HEK293 (cell line): ENCODE data around the gene CDHR4.

ENCODE experiments used
- CTCF ChIA-PET: fragments of 350-600 bp; formaldehyde crosslinking; extraction: SDS; loops from one replicate; lab custom pipeline; 2021; ENCODE audit warnings: antibody characterized with exemption; lab: Yijun Ruan, JAX
- POLR2A ChIA-PET: fragments of 300-600 bp; formaldehyde crosslinking; extraction: SDS; loops from one replicate; lab custom pipeline; 2020; ENCODE audit warnings: antibody characterized with exemption, inconsistent platforms; lab: Yijun Ruan, JAX
- H3K27ac ChIP-seq: fragments of 200-500 bp; sonication (Bioruptor generic); 2 replicates; pipeline ENCODE4 v1.5.1; 2014; ENCODE audit warnings: low read depth, low read length, control low read depth, inconsistent platforms; ENCODE audit errors: extremely low read depth
- H3K36me3 ChIP-seq, 2 experiments: fragments of 200-500 bp in 1 of 2; sonication (Bioruptor generic) in 1 of 2; 1 replicate in 1 of 2; 2 replicates in 1 of 2; pipeline ENCODE4 v1.5.1; 2014 to 2017; ENCODE audit warnings: inconsistent platforms in 2 of 2, low read length in 2 of 2; ENCODE audit not compliant: control insufficient read depth in 2 of 2, insufficient read depth in 1 of 2
- H3K4me1 ChIP-seq: fragments of 200-500 bp; sonication (Bioruptor generic); 2 replicates; pipeline ENCODE4 v1.5.1; 2014; ENCODE audit warnings: mild to moderate bottlenecking, low read length, inconsistent platforms; ENCODE audit not compliant: control insufficient read depth, insufficient read depth
- H3K4me3 ChIP-seq: 2 replicates; pipeline ENCODE4 v1.5.1; 2011; ENCODE audit warnings: low read depth, mild to moderate bottlenecking, control low read depth, low read length, moderate library complexity
- H3K9me3 ChIP-seq: fragments of 200-500 bp; sonication (Bioruptor generic); 2 replicates; pipeline ENCODE4 v1.5.1; 2014; ENCODE audit warnings: low read depth, low read length, inconsistent platforms; ENCODE audit not compliant: control insufficient read depth, insufficient read depth
- KLF10 ChIP-seq: fragments of 450-650 bp; IDR thresholded peaks from 2 replicates; pipeline ENCODE4 v1.5.1; 2018; ENCODE audit warnings: missing biosample characterization, mild to moderate bottlenecking, missing genetic modification characterization
- SP3 ChIP-seq: fragments of 450-650 bp; formaldehyde crosslinking; IDR thresholded peaks from 2 replicates; pipeline ENCODE4 v1.5.1; 2016; ENCODE audit warnings: missing biosample characterization, missing genetic modification characterization
- YY1 ChIP-seq: fragments of 450-650 bp; formaldehyde crosslinking; IDR thresholded peaks from 2 replicates; pipeline ENCODE4 v1.5.1; 2018; ENCODE audit warnings: missing biosample characterization, missing genetic modification characterization
- YY2 ChIP-seq: fragments of 450-650 bp; formaldehyde crosslinking; IDR thresholded peaks from 2 replicates; pipeline ENCODE4 v1.5.1; 2016; ENCODE audit warnings: missing biosample characterization, missing genetic modification characterization
- ZBTB48 ChIP-seq: fragments of 450-650 bp; formaldehyde crosslinking; IDR thresholded peaks from 2 replicates; pipeline ENCODE4 v1.5.1; 2016; ENCODE audit warnings: missing biosample characterization, missing genetic modification characterization
- ZFHX2 ChIP-seq: fragments of 450-650 bp; formaldehyde crosslinking; conservative IDR thresholded peaks from 2 replicates; pipeline ENCODE4 v1.5.1; 2016; ENCODE audit warnings: missing biosample characterization, missing genetic modification characterization
- ZNF280C ChIP-seq: fragments of 450-650 bp; formaldehyde crosslinking; IDR thresholded peaks from 2 replicates; pipeline ENCODE4 v1.5.1; 2016; ENCODE audit warnings: missing biosample characterization, missing genetic modification characterization
- ZNF335 ChIP-seq: fragments of 450-650 bp; formaldehyde crosslinking; conservative IDR thresholded peaks from 2 replicates; pipeline ENCODE4 v1.5.1; 2016; ENCODE audit warnings: missing biosample characterization, missing genetic modification characterization
- ZNF37A ChIP-seq: fragments of 450-650 bp; IDR thresholded peaks from 2 replicates; pipeline ENCODE4 v1.5.1; 2018; ENCODE audit warnings: missing biosample characterization, missing genetic modification characterization
- ZNF423 ChIP-seq: fragments of 450-650 bp; formaldehyde crosslinking; IDR thresholded peaks from 2 replicates; pipeline ENCODE4 v1.5.1; 2016; ENCODE audit warnings: missing biosample characterization, missing genetic modification characterization
- ZNF449 ChIP-seq: fragments of 450-650 bp; formaldehyde crosslinking; IDR thresholded peaks from 2 replicates; pipeline ENCODE4 v1.5.1; 2017; ENCODE audit warnings: missing biosample characterization, mild to moderate bottlenecking, missing genetic modification characterization, moderate library complexity
- ZNF501 ChIP-seq: fragments of 450-650 bp; formaldehyde crosslinking; IDR thresholded peaks from 2 replicates; pipeline ENCODE4 v1.5.1; 2016; ENCODE audit warnings: missing biosample characterization, missing genetic modification characterization
- ZNF600 ChIP-seq: fragments of 450-650 bp; formaldehyde crosslinking; IDR thresholded peaks from 2 replicates; pipeline ENCODE4 v1.5.1; 2016; ENCODE audit warnings: missing biosample characterization, missing genetic modification characterization
- ZNF629 ChIP-seq: fragments of 450-650 bp; formaldehyde crosslinking; IDR thresholded peaks from 2 replicates; pipeline ENCODE4 v1.5.1; 2017; ENCODE audit warnings: missing biosample characterization, missing genetic modification characterization
- ZNF692 ChIP-seq: fragments of 450-650 bp; formaldehyde crosslinking; IDR thresholded peaks from 2 replicates; pipeline ENCODE4 v1.5.1; 2016; ENCODE audit warnings: missing biosample characterization, missing genetic modification characterization
- ZNF76 ChIP-seq: fragments of 450-650 bp; formaldehyde crosslinking; IDR thresholded peaks from 2 replicates; pipeline ENCODE4; 2016; ENCODE audit warnings: low read depth, missing biosample characterization, missing genetic modification characterization, borderline replicate concordance
- ZXDB ChIP-seq: fragments of 450-650 bp; formaldehyde crosslinking; IDR thresholded peaks from 2 replicates; pipeline ENCODE4 v1.5.1; 2016; ENCODE audit warnings: missing biosample characterization, missing genetic modification characterization
- TF ChIP-seq, protein P1 (sequence below): fragments of 450-650 bp; formaldehyde crosslinking; IDR thresholded peaks from 2 replicates; pipeline ENCODE4 v1.5.1; 2016; ENCODE audit warnings: missing biosample characterization, missing genetic modification characterization
- TF ChIP-seq, protein P2 (sequence below): sonication (generic); formaldehyde crosslinking; IDR thresholded peaks from 2 replicates; pipeline ENCODE4 v1.8.1; 2022; ENCODE audit warnings: mild to moderate bottlenecking, moderate library complexity, missing genetic modification reagents
- TF ChIP-seq, protein P3 (sequence below): fragments of 450-650 bp; formaldehyde crosslinking; IDR thresholded peaks from 2 replicates; pipeline ENCODE4 v1.5.1; 2016; ENCODE audit warnings: missing biosample characterization, missing genetic modification characterization

Gene CDHR4

GRCh38 chr3:49787182-49787464 is 12.6 kb downstream of the CDHR4 start:
- no peaks in the 10 kb centered on the region for H3K9me3 ChIP-seq
- ChIA-PET CTCF (interaction anchor here (0.7 to 1.0 kb wide), 2 partner anchors 79 to 114 kb away, joined by 3 read pairs; no protein-coding TSS in a partner anchor), POLR2A (interaction anchor here (1.4 to 1.5 kb wide), 2 partner anchors 9 to 153 kb away, joined by 3 to 5 read pairs; partner anchors contain the start of gene RBM6)
- H3K4me3 ChIP-seq, result no peak overlapping the region
- peak overlapping the region; percentile 63; the same call in 1 of the 2 replicates for H3K27ac ChIP-seq
- peaks cover 0 to 21% of the 10 kb centered on the region in 2 experiments; a peak in 2 of 3 replicates for H3K36me3 ChIP-seq
- H3K4me1 ChIP-seq, result no peaks in the 10 kb centered on the region
- TF ChIP-seq ZNF692, result 0 out of 2 replicates have a peak, but pooled peaks have one; percentile 21
- no peak for TF ChIP-seq ZNF449 (tag by site-specific recombination)

DNA sequence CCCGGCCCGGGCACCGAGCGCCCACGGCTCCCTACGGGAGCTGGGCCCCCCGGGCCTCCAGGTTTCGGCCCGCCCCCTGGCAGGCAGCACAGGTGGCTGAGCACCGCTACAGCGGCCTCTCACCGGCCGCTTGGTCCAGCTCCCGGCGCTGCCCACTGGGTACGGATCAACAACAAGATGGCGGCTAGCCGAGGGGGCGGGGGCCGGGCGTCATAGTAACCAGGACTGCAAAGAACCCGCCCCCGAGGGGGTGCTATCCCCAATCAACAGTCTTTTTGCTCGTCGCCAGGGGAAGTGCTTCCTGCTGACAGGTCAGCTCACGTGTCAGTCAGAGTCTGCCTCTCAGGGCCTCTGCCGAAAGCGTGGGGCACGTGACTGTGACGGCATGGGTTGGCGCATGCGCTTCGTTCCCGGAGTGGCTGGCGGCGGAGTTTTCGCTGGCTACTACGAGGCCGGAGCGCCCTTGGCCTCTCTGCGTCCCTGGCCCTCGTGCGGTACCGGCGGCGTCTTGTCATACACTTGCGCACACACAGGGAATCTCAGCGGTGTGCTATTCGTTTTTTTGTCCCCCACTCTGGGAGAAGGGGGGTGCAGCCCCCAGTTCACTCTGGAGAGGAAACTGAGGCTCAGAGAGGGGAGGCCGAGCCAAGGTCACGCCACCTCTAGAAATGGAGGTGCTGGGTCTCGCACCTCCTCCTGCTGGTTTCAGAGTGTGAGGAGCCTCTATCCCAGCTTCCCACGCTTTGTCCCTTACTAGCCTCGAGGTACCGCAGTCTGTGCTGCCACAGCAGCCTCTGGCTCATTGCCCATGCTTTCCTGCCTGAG is 13.1 kb downstream of the CDHR4 start, which contains the start of gene IP6K1:
Gene IP6K1, minus strand, starts transcription at position 186 of the 825 bp plus-strand sequence. CDS start 38,502 bp downstream, outside the sequence.
- POLR2A ChIA-PET, result interaction anchor here (0.6 to 1.6 kb wide), 12 partner anchors 9 to 154 kb away, joined by 3 to 6 read pairs (median 4); partner anchors contain the start of genes CDHR4, GMPPB, INKA1 and RBM6
- TF ChIP-seq ZNF629 (tag by site-specific recombination) (peak; percentile 65), ZNF335 (tag by site-specific recombination) (peak; percentile 88), ZBTB48 (peak; percentile 31; the same call in 1 of the 2 replicates), ZNF501 (tag by site-specific recombination) (peak; percentile 56; the same call in 1 of the 2 replicates), ZXDB (tag by site-specific recombination) (peak; percentile 38; the same call in 1 of the 2 replicates), ZNF76 (peak; percentile 16; the same call in 1 of the 2 replicates), ZFHX2 (tag by site-specific recombination) (peak; percentile 15; the same call in 1 of the 2 replicates), ZNF600 (tag by site-specific recombination) (peak; percentile 47), ZNF37A (tag by site-specific recombination) (no peak), ZNF280C (tag by site-specific recombination) (no peak), KLF10 (tag by site-specific recombination) (0 out of 2 replicates have a peak, but pooled peaks have one; percentile 39), YY2 (0 out of 2 replicates have a peak, but pooled peaks have one; percentile 31), ZNF423 (tag by site-specific recombination) (no peak), SP3 (tag by site-specific recombination) (peak; percentile 69), YY1 (tag by site-specific recombination) (peak; percentile 67)
- TF ChIP-seq, protein P1, sequence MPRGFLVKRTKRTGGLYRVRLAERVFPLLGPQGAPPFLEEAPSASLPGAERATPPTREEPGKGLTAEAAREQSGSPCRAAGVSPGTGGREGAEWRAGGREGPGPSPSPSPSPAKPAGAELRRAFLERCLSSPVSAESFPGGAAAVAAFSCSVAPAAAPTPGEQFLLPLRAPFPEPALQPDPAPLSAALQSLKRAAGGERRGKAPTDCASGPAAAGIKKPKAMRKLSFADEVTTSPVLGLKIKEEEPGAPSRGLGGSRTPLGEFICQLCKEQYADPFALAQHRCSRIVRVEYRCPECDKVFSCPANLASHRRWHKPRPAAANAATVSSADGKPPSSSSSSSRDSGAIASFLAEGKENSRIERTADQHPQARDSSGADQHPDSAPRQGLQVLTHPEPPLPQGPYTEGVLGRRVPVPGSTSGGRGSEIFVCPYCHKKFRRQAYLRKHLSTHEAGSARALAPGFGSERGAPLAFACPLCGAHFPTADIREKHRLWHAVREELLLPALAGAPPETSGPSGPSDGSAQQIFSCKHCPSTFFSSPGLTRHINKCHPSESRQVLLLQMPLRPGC (tag by site-specific recombination), result peak; percentile 42; the same call in 1 of the 2 replicates
- TF ChIP-seq, protein P2, sequence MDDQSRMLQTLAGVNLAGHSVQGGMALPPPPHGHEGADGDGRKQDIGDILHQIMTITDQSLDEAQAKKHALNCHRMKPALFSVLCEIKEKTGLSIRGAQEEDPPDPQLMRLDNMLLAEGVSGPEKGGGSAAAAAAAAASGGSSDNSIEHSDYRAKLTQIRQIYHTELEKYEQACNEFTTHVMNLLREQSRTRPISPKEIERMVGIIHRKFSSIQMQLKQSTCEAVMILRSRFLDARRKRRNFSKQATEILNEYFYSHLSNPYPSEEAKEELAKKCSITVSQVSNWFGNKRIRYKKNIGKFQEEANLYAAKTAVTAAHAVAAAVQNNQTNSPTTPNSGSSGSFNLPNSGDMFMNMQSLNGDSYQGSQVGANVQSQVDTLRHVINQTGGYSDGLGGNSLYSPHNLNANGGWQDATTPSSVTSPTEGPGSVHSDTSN (CRISPR knock-in tag), result peak; percentile 98
- TF ChIP-seq, protein P3, sequence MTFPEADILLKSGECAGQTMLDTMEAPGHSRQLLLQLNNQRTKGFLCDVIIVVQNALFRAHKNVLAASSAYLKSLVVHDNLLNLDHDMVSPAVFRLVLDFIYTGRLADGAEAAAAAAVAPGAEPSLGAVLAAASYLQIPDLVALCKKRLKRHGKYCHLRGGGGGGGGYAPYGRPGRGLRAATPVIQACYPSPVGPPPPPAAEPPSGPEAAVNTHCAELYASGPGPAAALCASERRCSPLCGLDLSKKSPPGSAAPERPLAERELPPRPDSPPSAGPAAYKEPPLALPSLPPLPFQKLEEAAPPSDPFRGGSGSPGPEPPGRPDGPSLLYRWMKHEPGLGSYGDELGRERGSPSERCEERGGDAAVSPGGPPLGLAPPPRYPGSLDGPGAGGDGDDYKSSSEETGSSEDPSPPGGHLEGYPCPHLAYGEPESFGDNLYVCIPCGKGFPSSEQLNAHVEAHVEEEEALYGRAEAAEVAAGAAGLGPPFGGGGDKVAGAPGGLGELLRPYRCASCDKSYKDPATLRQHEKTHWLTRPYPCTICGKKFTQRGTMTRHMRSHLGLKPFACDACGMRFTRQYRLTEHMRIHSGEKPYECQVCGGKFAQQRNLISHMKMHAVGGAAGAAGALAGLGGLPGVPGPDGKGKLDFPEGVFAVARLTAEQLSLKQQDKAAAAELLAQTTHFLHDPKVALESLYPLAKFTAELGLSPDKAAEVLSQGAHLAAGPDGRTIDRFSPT, result peak; percentile 13; the same call in 1 of the 2 replicates

More for the DNA sequence above, 13.1 kb downstream of the CDHR4 start, which contains the start of gene IP6K1:
- H3K9me3 ChIP-seq, result no peaks in the 10 kb centered on the region
- peak within 1 kb of the TSS; percentile 86 for H3K4me3 ChIP-seq
- H3K36me3 ChIP-seq, result peaks cover 0 to 24% of the 10 kb centered on the region in 2 experiments; a peak in 2 of 3 replicates
- H3K27ac ChIP-seq, result peak within 1 kb of the TSS; percentile 64
- H3K4me1 ChIP-seq, result no peaks in the 10 kb centered on the region
- CTCF ChIA-PET, result interaction anchor here (0.7 to 1.0 kb wide), 2 partner anchors 16 to 113 kb away, joined by 3 to 5 read pairs; partner anchors contain the start of gene INKA1
